Hindlimb muscle (tissue), 1 donor: ENCODE data around the gene SH3BP5. TPM values are rescaled to one million over a fixed set of nuclear protein-coding genes. Genes with fewer than 3 reads are reported as not detected.
A peak's percentile ranks its signal among the peaks of the same experiment; 100 is the strongest.

ENCODE experiments used
- DNase-seq: peaks from one replicate; pipeline ENCODE4 v3.0.0-alpha.2; 2013
- polyA plus RNA-seq: library from polyadenylated mRNA; unstranded; fragments of 120-200 nt; gene quantifications from one replicate; pipeline ENCODE4 v1.2.1, GENCODE V29; 2013; ENCODE audit not compliant: insufficient read length

SH3BP5 gene
- polyA plus RNA-seq, 1 donor: 31.9 TPM

GRCh38 chr3:15347063-15347736, 14.8 kb upstream of the SH3BP5 start:
- no peak for DNase-seq

DNA sequence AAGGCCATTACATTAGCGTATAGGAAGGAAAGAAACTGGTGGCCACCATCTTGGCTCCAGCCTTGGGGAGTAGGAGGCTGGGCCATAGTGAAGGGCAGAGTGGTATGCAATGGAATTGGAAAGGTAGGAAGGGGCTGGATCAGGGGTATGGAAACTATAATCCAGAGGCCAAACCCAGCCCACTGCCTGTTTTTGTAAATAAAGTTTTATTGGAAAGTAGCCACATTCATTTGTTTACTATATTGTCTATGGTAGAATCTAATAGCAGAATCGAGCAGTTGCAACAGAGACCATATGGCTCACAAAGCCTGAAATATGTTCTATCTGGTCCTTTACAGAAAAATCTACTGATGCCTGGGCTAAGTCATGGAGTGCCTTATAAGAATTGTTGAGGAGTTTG, 14.1 kb upstream of the SH3BP5 start:
- no peak for DNase-seq

GRCh38 chr3:15345608-15346137, 13.3 kb upstream of the SH3BP5 start:
- no peak for DNase-seq

GRCh38 chr3:15345066-15345607, 12.8 kb upstream of the SH3BP5 start:
- DNase-seq: no peak

DNA sequence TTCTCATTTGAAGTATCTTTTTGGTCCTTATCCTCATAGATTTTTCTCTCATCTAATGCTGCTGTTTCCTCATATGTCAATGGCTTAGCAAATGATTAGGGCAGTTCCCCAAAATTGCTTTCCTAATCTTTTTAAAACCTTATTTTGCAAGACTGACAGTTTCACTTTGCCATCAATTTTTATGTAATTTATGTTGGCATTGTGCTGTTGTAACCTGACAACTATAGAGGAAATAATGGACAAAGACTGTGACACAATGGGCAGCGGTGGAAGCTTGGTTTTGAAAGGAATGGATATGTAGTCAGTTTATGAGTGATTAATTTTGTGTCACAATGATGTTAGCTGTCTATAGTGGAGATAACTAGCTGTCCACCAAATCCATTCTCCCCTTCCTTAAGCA, 10.6 kb upstream of the SH3BP5 start:
- no peak for DNase-seq

DNA sequence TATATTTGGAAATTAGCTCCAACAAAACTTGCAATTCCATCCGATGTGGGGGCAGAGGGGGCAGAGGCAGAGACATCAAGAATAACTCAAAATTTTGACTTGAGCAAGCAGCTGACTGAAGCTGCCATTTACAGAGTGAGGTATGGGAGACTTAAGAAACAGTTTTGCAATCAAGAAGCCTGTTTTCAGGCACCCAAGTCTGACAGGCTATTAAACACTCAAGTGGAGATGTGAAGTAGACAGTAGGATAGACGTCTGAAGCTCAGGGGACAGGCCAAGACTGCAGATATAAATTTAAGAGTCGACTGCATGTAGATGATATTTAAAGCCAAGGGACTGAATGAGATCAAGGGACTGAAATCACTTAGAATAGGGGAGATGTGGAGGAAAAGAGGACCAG, 9.9 kb upstream of the SH3BP5 start:
- no peak for DNase-seq

DNA sequence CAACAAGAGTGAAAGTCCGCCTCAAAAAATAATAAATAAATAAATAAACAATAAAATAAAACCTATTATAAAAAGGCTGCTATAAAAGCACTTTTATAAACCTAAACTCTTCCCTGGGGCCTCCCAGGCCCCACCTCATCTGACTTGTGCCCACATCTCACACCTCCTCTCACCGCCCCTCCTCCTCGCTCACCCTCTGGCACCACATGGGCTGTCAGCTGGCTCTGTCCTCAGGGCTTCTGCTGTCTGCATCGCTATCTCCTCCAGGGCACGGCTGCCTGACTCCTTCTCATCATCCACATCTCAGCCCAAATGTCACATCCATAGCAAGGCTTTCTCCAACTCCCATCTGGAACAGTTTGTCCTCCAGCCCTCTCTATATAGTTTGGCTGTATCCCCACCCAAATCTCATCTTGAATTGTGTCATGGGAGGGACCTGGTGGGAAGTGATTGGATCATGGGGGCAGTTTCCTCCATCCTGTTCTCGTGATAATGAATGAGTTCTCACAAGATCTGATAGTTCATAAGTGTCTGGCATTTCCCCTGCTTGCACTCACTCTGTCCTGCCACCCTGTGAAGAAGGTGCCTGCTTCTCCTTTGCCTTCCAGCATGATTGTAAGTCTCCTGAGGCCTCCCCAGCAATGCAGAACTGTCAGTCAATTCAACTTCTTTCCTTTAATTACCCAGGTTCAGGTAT, 8.8 kb upstream of the SH3BP5 start:
- DNase-seq: no peak

GRCh38 chr3:15339786-15340215, 7.4 kb upstream of the SH3BP5 start:
- no peak for DNase-seq

GRCh38 chr3:15339001-15339400, 6.6 kb upstream of the SH3BP5 start:
- no peak for DNase-seq

- no peak for DNase-seq
These were observed 5.6 kb upstream of the SH3BP5 start for GRCh38 chr3:15337963-15338362.

GRCh38 chr3:15336057-15336456, 3.7 kb upstream of the SH3BP5 start:
- no peak for DNase-seq

GRCh38 chr3:15333956-15334263, 1.5 kb upstream of the SH3BP5 start:
- no peak for DNase-seq

GRCh38 chr3:15333099-15333955, 941 bp upstream of the SH3BP5 start:
- no peak for DNase-seq

DNA sequence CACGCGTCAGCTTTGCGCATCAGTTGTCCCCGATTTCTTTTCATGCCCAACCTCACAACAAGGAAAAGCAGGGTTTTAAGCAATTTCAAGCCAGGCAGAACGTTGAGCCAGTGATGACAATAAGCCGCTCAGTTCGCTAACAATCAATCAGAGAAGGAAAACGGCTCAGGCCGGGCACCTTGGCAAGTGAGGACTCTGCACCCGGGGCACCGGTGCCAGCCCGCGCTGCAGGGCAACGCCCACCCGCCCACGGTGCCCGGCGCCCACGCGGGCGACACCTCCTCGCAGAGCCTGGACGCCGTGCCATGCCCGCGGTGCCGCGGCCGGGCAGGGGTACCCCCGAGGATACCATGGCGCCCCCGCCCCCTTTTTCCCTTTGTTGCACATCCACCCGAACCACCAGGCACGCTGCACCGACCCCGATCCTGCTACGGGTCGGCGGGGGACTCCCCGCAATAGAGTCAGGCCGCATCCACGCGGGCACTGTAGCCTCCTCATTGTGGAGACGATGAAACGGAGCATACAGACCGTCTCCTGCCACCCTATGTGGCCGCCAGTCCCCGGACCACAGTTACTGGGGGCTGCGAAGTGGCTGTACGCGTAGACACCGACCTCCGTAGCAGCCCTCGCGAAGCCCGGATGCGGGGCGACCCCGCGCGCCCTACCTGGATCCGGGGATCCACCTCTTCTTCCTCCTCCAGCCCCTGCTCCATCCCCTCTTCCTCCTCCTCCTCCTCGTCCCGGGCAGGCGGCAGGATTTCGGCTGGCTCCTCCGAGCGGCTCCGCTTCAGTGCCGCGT, 581 bp downstream of the SH3BP5 start:
- peak; percentile 58 for DNase-seq

- no peak for DNase-seq
These were observed 1.2 kb downstream of the SH3BP5 start for GRCh38 chr3:15331072-15331605.

DNA sequence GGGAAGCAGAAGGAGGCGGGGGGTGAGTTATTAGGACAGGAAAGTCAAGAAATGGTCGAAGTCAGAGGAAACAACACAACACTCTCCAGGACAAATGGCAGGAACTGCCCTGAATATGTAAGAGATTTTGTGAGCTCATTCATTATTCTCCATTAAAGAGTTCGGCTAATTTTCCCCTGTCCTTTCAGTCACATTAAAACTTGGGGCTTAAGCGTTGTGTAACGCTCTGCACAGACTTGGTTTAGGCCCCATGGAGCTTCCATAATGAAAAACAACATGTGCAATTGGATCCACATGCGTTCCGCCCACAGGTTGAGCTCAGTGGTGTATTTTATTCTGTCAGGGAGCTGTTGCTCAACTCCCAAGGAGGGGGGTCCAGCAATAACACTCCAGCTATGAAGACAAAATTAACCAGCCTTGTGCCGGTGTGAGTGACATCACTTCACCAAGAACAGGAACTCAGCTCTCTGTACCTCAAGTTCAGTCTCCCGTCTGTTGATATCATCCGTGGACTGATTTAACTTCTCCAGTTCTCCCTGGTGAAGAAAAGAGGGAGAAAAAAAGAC, 2.3 kb downstream of the SH3BP5 start:
- DNase-seq: peak; percentile 77

DNA sequence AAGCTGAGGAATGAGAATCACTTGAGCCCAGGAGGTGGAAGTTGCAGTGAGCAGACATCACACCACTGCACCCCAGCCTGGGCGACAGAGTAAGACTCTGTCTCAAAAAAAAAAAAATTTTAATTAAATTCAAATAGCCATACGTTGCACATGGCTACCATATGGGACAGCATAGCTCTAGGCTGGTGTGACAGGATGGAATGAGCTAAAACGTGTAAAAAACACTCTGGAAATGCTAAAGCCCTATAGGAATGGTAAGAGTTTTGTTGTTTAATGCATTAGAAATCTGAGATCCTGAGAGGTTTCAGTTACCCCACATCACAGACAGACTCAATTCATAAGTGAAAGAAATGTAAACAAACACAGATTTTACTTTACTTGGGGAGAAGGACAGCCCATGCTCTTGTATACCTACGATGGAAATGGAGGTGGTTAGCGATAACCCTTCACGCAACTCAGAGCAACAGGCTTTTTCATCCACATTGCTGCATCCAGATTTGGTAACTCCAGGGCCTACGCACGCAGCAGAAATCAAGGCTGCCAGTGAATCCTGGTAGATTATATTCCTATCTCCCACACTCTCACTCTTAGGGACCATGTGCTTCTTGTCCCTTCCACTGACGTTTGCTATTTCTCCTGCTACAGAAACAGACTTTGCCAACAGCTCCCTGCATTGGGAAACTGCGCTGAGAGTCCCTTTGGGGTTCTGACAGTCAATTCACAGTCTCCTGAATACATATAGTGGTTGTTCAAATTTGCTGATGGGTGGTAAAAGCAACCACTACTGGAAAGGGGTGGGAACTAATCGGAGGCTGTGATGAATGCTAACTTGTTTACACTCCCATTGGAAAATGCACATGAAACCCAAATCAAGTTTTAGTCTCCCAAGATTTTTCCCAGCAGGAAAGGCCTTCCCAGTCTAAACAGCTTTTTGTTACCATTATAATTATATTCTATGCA, 3.1 kb downstream of the SH3BP5 start:
- no peak for DNase-seq

GRCh38 chr3:15327941-15328340, 4.4 kb downstream of the SH3BP5 start:
- DNase-seq: no peak

GRCh38 chr3:15326673-15327072, 5.7 kb downstream of the SH3BP5 start:
- DNase-seq: no peak

GRCh38 chr3:15326037-15326436, 6.3 kb downstream of the SH3BP5 start:
- no peak for DNase-seq
